H9 (cell line): ENCODE results near the gene TEX55. TPM values are rescaled to one million over a fixed set of nuclear protein-coding genes. Genes with fewer than 3 reads are reported as not detected.

Source experiments
- DNase-seq: peaks from one replicate; pipeline ENCODE4 v3.0.0-alpha.2; 2017
- H2AFZ ChIP-seq: one replicate; pipeline ENCODE4 v1.6.1; 2013; ENCODE audit warnings: mild to moderate bottlenecking, low read length, control low read depth, moderate library complexity
- H2AK5ac ChIP-seq: 2 replicates; pipeline ENCODE4 v1.6.1; 2013; ENCODE audit warnings: low read length, control low read depth, mixed read lengths; ENCODE audit not compliant: insufficient read length
- H2BK120ac ChIP-seq: one replicate; pipeline ENCODE4 v1.6.1; 2013; ENCODE audit warnings: low read depth, mild to moderate bottlenecking, low read length, control low read depth, inconsistent platforms; ENCODE audit not compliant: poor library complexity, severe bottlenecking
- H2BK12ac ChIP-seq: 2 replicates; pipeline ENCODE4 v1.6.1; 2013; ENCODE audit warnings: low read length, control low read depth, mixed read lengths, low read depth; ENCODE audit not compliant: insufficient read length
- H2BK15ac ChIP-seq: 2 replicates; pipeline ENCODE4 v1.6.1; 2013; ENCODE audit warnings: low read depth, low read length, control low read depth
- H2BK20ac ChIP-seq: one replicate; pipeline ENCODE4 v1.6.1; 2013; ENCODE audit warnings: low read depth, mild to moderate bottlenecking, low read length, control low read depth, inconsistent platforms; ENCODE audit not compliant: poor library complexity, severe bottlenecking
- H2BK5ac ChIP-seq: 2 replicates; pipeline ENCODE4 v1.6.1; 2013; ENCODE audit warnings: low read length, control low read depth, mixed read lengths; ENCODE audit not compliant: insufficient read length
- H3K14ac ChIP-seq: 2 replicates; pipeline ENCODE4 v1.6.1; 2013; ENCODE audit warnings: low read length, control low read depth; ENCODE audit not compliant: insufficient read depth
- H3K18ac ChIP-seq: 2 replicates; pipeline ENCODE4 v1.6.1; 2013; ENCODE audit warnings: low read depth, mild to moderate bottlenecking, mixed read lengths, low read length, control low read depth; ENCODE audit not compliant: insufficient read length
- H3K23ac ChIP-seq: 2 replicates; pipeline ENCODE4 v1.6.1; 2013; ENCODE audit warnings: low read length, control low read depth, mixed read lengths, low read depth; ENCODE audit not compliant: insufficient read length
- H3K23me2 ChIP-seq: 2 replicates; pipeline ENCODE4 v1.6.1; 2013; ENCODE audit warnings: low read depth, mild to moderate bottlenecking, mixed read lengths, low read length, control low read depth; ENCODE audit not compliant: insufficient read length, poor library complexity, severe bottlenecking
- H3K27ac ChIP-seq: 2 replicates; pipeline ENCODE4 v1.5.1; 2013; ENCODE audit warnings: low read length, control low read depth, mixed read lengths, low read depth; ENCODE audit not compliant: insufficient read length
- H3K27me3 ChIP-seq: 2 replicates; pipeline ENCODE4 v1.6.1; 2013; ENCODE audit warnings: low read length, control low read depth, inconsistent platforms; ENCODE audit not compliant: insufficient read depth
- H3K4ac ChIP-seq: 2 replicates; pipeline ENCODE4 v1.6.1; 2013; ENCODE audit warnings: low read depth, mild to moderate bottlenecking, control low read depth, inconsistent platforms, low read length, moderate library complexity
- H3K4me1 ChIP-seq: 2 replicates; pipeline ENCODE4 v1.6.1; 2013; ENCODE audit warnings: low read length, control low read depth, inconsistent platforms; ENCODE audit not compliant: insufficient read depth
- H3K4me2 ChIP-seq: 2 replicates; pipeline ENCODE4 v1.6.1; 2013; ENCODE audit warnings: low read length, control low read depth, mixed read lengths; ENCODE audit not compliant: insufficient read length, insufficient read depth
- H3K56ac ChIP-seq: 2 replicates; pipeline ENCODE4 v1.6.1; 2013; ENCODE audit warnings: low read depth, mild to moderate bottlenecking, mixed read lengths, low read length, control low read depth; ENCODE audit not compliant: insufficient read length
- H3K79me1 ChIP-seq: 2 replicates; pipeline ENCODE4 v1.6.1; 2013; ENCODE audit warnings: low read depth, mild to moderate bottlenecking, moderate library complexity, low read length, control low read depth, inconsistent platforms; ENCODE audit not compliant: insufficient read depth, poor library complexity, severe bottlenecking
- H3K79me2 ChIP-seq: 2 replicates; pipeline ENCODE4 v1.6.1; 2013; ENCODE audit warnings: low read length, control low read depth, inconsistent platforms; ENCODE audit not compliant: insufficient read depth
- H3K9ac ChIP-seq: 2 replicates; pipeline ENCODE4 v1.6.1; 2013; ENCODE audit warnings: low read length, control low read depth, mixed read lengths; ENCODE audit not compliant: insufficient read length; ENCODE audit errors: extremely low read depth
- H3K9me3 ChIP-seq: one replicate; pipeline ENCODE4 v1.6.1; 2013; ENCODE audit warnings: low read depth, low read length, inconsistent platforms; ENCODE audit not compliant: control insufficient read depth
- H3T11ph ChIP-seq: one replicate; pipeline ENCODE4 v1.6.1; 2013; ENCODE audit warnings: mild to moderate bottlenecking, low read length, control low read depth, inconsistent platforms
- H4K20me1 ChIP-seq: one replicate; pipeline ENCODE4 v1.6.1; 2013; ENCODE audit not compliant: control insufficient read depth, insufficient read length, insufficient read depth
- H4K5ac ChIP-seq: 2 replicates; pipeline ENCODE4 v1.6.1; 2013; ENCODE audit warnings: low read depth, mild to moderate bottlenecking, mixed read lengths, low read length, control low read depth; ENCODE audit not compliant: insufficient read length
- H4K8ac ChIP-seq: replicated peaks from 2 replicates; pipeline ENCODE4 v1.6.1; 2013; ENCODE audit warnings: low read length, control low read depth, mixed read lengths, low read depth; ENCODE audit not compliant: insufficient read length
- H4K91ac ChIP-seq: 2 replicates; pipeline ENCODE4 v1.6.1; 2013; ENCODE audit warnings: low read depth, mild to moderate bottlenecking, moderate library complexity, mixed read lengths, low read length, control low read depth; ENCODE audit not compliant: insufficient read length
- H3K27ac Mint-ChIP-seq, 3 experiments: 2 replicates in 2 of 3; 3 replicates in 1 of 3; pipeline ENCODE4 v1.8.0; 2020 to 2021; ENCODE audit warnings: mixed read lengths in 3 of 3, mild to moderate bottlenecking in 1 of 3, moderate library complexity in 1 of 3
- H3K27me3 Mint-ChIP-seq: 2 replicates; pipeline ENCODE4 v1.8.0; 2021; ENCODE audit warnings: low read depth, mild to moderate bottlenecking, moderate library complexity, mixed read lengths
- H3K36me3 Mint-ChIP-seq, 3 experiments: 2 replicates in 2 of 3; 3 replicates in 1 of 3; pipeline ENCODE4 v1.8.0; 2020 to 2021; ENCODE audit warnings: low read depth in 3 of 3, mixed read lengths in 3 of 3; ENCODE audit not compliant: insufficient read depth in 1 of 3
- H3K4me1 Mint-ChIP-seq, 2 experiments: 2 replicates each; pipeline ENCODE4 v1.8.0; 2020; ENCODE audit warnings: mixed read lengths in 2 of 2
- H3K4me3 Mint-ChIP-seq, 2 experiments: 2 replicates in 1 of 2; 3 replicates in 1 of 2; pipeline ENCODE4 v1.8.0; 2020 to 2021; ENCODE audit warnings: mild to moderate bottlenecking in 2 of 2, mixed read lengths in 2 of 2, moderate library complexity in 1 of 2
- H3K9me3 Mint-ChIP-seq, 2 experiments: 2 replicates in 1 of 2; 3 replicates in 1 of 2; pipeline ENCODE4 v1.8.0; 2020; ENCODE audit warnings: mild to moderate bottlenecking in 2 of 2, mixed read lengths in 2 of 2, moderate library complexity in 1 of 2
- WGBS: extraction: QIAGEN DNeasy Blood & Tissue Kit; methylation state at CpG from one replicate; pipeline ENCODE4 v1.1.7; 2013; ENCODE audit warnings: missing lambda C conversion rate, low lambda C conversion rate, mixed read lengths; ENCODE audit not compliant: insufficient read length; ENCODE audit errors: extremely low coverage; 5-methylcytosine and 5-hydroxymethylcytosine counted together
- total RNA-seq: library from RNA; stranded (reverse); gene quantifications from 2 replicates; pipeline ENCODE4 v1.2.1, GENCODE V29; 2021
- TF ChIP-seq, protein P1 (sequence below): fragments of 200-600 bp; sonication (generic); conservative IDR thresholded peaks from 3 replicates; pipeline ENCODE4 v1.8.0; 2021; ENCODE audit warnings: antibody characterized with exemption, mild to moderate bottlenecking

The TEX55 gene
- total RNA-seq, 1 experiment from 2014 or later = not detected

GRCh38 chr3:119191800-119192199 lies 45.8 kb downstream of the TEX55 start:
- no peaks in the 10 kb centered on the region for H3K23me2 ChIP-seq
- no CpG with 5 or more reads among the region's 1 CpG for WGBS
- H3K79me2 ChIP-seq = no peaks in the 10 kb centered on the region
- no peak overlapping the region for H3K27ac ChIP-seq
- H2BK20ac ChIP-seq = peak overlapping the region; percentile 7
- H3K23ac ChIP-seq = no peak overlapping the region
- no peak overlapping the region for H3T11ph ChIP-seq
- H3K4me1 Mint-ChIP-seq = peaks cover 0 to 3% of the 10 kb centered on the region in 2 experiments; a peak in 1 of 4 replicates
- no peak overlapping the region for H3K4ac ChIP-seq
- H3K9ac ChIP-seq = no peak overlapping the region
- no peaks in the 10 kb centered on the region for H3K36me3 Mint-ChIP-seq
- H3K56ac ChIP-seq = no peak overlapping the region
- H2BK15ac ChIP-seq = no peak overlapping the region
- no peak overlapping the region for H3K4me3 Mint-ChIP-seq
- no peaks in the 10 kb centered on the region for H3K9me3 ChIP-seq
- H3K27me3 Mint-ChIP-seq = no peaks in the 10 kb centered on the region
- no peaks in the 10 kb centered on the region for H3K79me1 ChIP-seq
- no peaks in the 10 kb centered on the region for H4K20me1 ChIP-seq
- no peaks in the 10 kb centered on the region for H3K27me3 ChIP-seq
- DNase-seq = no peak
- no peaks in the 10 kb centered on the region for H3K9me3 Mint-ChIP-seq
- TF ChIP-seq, protein P1, sequence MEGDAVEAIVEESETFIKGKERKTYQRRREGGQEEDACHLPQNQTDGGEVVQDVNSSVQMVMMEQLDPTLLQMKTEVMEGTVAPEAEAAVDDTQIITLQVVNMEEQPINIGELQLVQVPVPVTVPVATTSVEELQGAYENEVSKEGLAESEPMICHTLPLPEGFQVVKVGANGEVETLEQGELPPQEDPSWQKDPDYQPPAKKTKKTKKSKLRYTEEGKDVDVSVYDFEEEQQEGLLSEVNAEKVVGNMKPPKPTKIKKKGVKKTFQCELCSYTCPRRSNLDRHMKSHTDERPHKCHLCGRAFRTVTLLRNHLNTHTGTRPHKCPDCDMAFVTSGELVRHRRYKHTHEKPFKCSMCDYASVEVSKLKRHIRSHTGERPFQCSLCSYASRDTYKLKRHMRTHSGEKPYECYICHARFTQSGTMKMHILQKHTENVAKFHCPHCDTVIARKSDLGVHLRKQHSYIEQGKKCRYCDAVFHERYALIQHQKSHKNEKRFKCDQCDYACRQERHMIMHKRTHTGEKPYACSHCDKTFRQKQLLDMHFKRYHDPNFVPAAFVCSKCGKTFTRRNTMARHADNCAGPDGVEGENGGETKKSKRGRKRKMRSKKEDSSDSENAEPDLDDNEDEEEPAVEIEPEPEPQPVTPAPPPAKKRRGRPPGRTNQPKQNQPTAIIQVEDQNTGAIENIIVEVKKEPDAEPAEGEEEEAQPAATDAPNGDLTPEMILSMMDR = no peak
- no peak overlapping the region for H2AK5ac ChIP-seq
- H4K91ac ChIP-seq = no peak overlapping the region
- no peaks in the 10 kb centered on the region for H3K4me1 ChIP-seq
- H2BK5ac ChIP-seq = no peak overlapping the region
- no peak overlapping the region for H2BK12ac ChIP-seq
- no peak overlapping the region for H2AFZ ChIP-seq
- H3K4me2 ChIP-seq = no peak overlapping the region
- H3K27ac Mint-ChIP-seq = no peak overlapping the region
- no peak overlapping the region for H3K18ac ChIP-seq
- H3K14ac ChIP-seq = no peak overlapping the region
- H2BK120ac ChIP-seq = no peak overlapping the region
- no peak overlapping the region for H4K8ac ChIP-seq
- H4K5ac ChIP-seq = no peak overlapping the region
